Muscle of leg (tissue), 16 donors: ENCODE results near the gene FLT3. TPM values are rescaled to one million over a fixed set of nuclear protein-coding genes. Genes with fewer than 3 reads are reported as not detected.
"Not testable (repeated sequence)": the region's sequence is repeated elsewhere in the genome, so short reads cannot be mapped to it uniquely, and the experiment has no call there.

ENCODE experiments used
- DNase-seq: peaks from one replicate; pipeline ENCODE4 v3.0.0; 2013
- H3K27ac ChIP-seq: one replicate; pipeline ENCODE4 v1.5.1; 2013; ENCODE audit warnings: mild to moderate bottlenecking, low read length, control low read depth
- H3K27me3 ChIP-seq: one replicate; pipeline ENCODE4 v1.6.1; 2013; ENCODE audit warnings: low read length; ENCODE audit not compliant: control insufficient read depth, insufficient read depth
- H3K36me3 ChIP-seq: one replicate; pipeline ENCODE4 v1.6.1; 2013; ENCODE audit warnings: low read length; ENCODE audit not compliant: control insufficient read depth, insufficient read depth
- H3K4me1 ChIP-seq: one replicate; pipeline ENCODE4 v1.6.1; 2013; ENCODE audit warnings: low read length; ENCODE audit not compliant: control insufficient read depth, insufficient read depth
- H3K4me3 ChIP-seq: one replicate; pipeline ENCODE4 v1.5.1; 2013; ENCODE audit warnings: low read length, control low read depth
- H3K9me3 ChIP-seq: replicated peaks from 2 replicates; pipeline ENCODE4 v1.6.1; 2013; ENCODE audit warnings: low read depth, low read length; ENCODE audit not compliant: control insufficient read depth
- WGBS: methylation state at CpG from one replicate; pipeline ENCODE4 v1.1.5; 2013; ENCODE audit warnings: missing lambda C conversion rate; ENCODE audit not compliant: insufficient coverage; 5-methylcytosine and 5-hydroxymethylcytosine counted together
- long read RNA-seq, 11 donors: transcript quantifications; one replicate each; lab custom pipeline, GENCODE V29; 2026
- polyA plus RNA-seq, 8 donors: library from polyadenylated mRNA; unstranded; fragments of 120-200 nt; gene quantifications; one replicate each; pipeline versions ENCODE4 v1.2.1 to v1.2.3, GENCODE V29; 2013; ENCODE audit warnings: inconsistent platforms in 1 of 8, low replicate concordance in 1 of 8; ENCODE audit not compliant: insufficient read length in 8 of 8, insufficient read depth in 1 of 8
- total RNA-seq: library from RNA; stranded (reverse); fragments of 120-200 nt; gene quantifications from one replicate; pipeline ENCODE4 v1.2.4, GENCODE V29; 2013

Gene FLT3
- total RNA-seq (0.18 TPM), polyA plus RNA-seq (under 1 TPM; 0.08 to 0.32 (median 0.15) TPM)
- long read RNA-seq, donor 1, result 0 reads
- long read RNA-seq, donor 2, result 0 reads
- long read RNA-seq, donor 3, result 0 reads
- long read RNA-seq, donor 4, result 0 reads
- long read RNA-seq, donor 5, result 0 reads
- long read RNA-seq, donor 6, result 0 reads
- long read RNA-seq, donor 7, result 0 reads
- long read RNA-seq, donor 8, result 0 reads
- long read RNA-seq, donor 9, result 0 reads
- long read RNA-seq, donor 10, result 0 reads
- long read RNA-seq, donor 11, result 0 reads

GRCh38 chr13:28100150-28101121 lies at the start of gene FLT3:
TSS of gene FLT3 (minus strand) at chr13:28100576. CDS start at chr13:28100510, 66 bp downstream.
- under 1% methylated on average over 102 of the region's 106 CpGs for WGBS
- DNase-seq, result peak; percentile 30

GRCh38 chr13:28147495-28147894 lies 47.1 kb upstream of the FLT3 start:
- Histone ChIP-seq H3K9me3 (no peaks in the 10 kb centered on the region), H3K27me3 (no peaks in the 10 kb centered on the region)
- WGBS, result no CpG with 5 or more reads among the region's 1 CpG

More at GRCh38 chr13:28100150-28101121, at the start of gene FLT3:
- peaks cover 5% of the 10 kb centered on the region for H3K4me1 ChIP-seq
- peak within 1 kb of the TSS; percentile 28 for H3K4me3 ChIP-seq
- peaks cover 51% of the 10 kb centered on the region for H3K27me3 ChIP-seq
- no peak within 1 kb of the TSS for H3K27ac ChIP-seq
- no peaks in the 10 kb centered on the region for H3K36me3 ChIP-seq
- H3K9me3 ChIP-seq, result peaks cover 5% of the 10 kb centered on the region

DNA sequence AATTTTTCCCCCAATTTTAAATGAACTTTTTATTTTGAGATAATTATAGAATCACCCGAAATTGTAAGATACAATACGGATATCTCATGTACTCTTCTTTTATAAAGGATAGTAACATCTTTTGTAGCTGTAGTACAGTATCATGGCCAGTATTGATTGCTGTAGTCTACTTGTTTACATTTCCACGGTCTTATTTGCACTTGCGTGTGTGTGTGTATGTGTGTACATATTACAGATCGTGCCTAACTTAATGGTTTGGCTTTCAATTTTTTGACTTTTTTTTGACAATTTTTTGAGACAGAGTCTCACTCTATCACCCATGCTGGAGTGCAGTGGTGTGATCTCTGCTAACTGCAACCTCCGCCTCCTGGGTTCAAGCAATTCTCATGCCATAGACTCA lies 44.7 kb upstream of the FLT3 start:
- Histone ChIP-seq H3K4me1 (no peaks in the 10 kb centered on the region), H3K27me3 (no peaks in the 10 kb centered on the region), H3K9me3 (no peaks in the 10 kb centered on the region), H3K27ac (no peak overlapping the region), H3K4me3 (no peak overlapping the region), H3K36me3 (peaks cover 3% of the 10 kb centered on the region)
- DNase-seq, result no peak
- WGBS, result 100% methylated on average over 1 of the region's 6 CpGs

More at GRCh38 chr13:28147495-28147894, 47.1 kb upstream of the FLT3 start:
- Histone ChIP-seq H3K36me3 (peaks cover 3% of the 10 kb centered on the region), H3K27ac (no peak overlapping the region), H3K4me1 (no peaks in the 10 kb centered on the region), H3K4me3 (no peak overlapping the region)
- DNase-seq, result no peak

DNA sequence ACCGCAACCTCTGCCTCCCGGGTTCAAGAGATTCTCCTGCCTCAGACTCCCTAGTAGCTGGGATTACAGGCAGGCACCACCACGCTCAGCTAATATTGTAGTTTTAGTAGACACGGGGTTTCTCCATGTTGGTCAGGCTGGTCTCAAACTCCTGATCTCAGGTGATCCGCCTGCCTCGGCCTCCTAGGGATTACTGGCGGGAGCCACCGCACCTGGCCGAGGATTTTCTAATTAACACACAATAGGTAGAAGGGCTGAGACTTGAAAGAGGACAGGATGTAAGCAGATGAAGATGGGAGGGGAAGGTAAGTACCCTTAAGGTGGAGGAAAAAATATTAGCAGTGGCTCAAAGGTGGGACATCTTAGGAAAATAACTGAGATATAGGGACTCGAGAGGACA lies 41.2 kb upstream of the FLT3 start:
- no CpG with 5 or more reads among the region's 10 CpGs for WGBS
- not testable (repeated sequence) for H3K4me1 ChIP-seq

DNA sequence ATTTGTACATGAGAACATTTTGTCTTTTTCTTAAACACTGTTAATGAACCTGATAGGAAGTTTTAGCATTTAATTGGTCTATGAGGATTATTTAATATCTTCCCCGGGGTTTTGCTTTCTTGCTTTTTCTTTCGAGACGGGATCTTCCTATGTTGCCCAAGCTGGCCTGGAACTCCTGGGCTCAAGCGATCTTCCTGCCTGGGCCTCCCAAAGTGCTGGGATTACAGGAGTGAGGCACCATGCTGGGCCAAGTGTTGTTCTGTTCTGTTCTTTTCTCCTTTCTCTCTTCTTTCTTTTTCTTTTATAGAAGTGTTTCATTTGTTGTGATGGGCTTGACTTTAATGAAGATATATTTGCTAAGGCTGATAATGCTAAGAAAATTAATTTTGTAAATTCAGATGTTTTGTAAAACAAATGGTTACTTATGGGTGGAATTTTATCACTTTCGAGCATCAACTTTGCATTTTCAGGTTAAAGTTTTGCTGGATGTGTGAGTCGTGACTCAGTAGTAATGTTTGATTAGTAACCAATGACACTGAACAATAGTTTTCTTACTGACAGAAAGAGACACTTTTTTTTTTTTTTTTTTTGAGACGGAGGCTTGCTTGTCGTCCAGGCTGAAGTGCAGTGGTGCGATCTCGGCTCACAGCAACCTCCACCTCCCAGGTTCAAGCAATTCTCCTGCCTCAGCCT lies 40.2 kb upstream of the FLT3 start:
- no CpG with 5 or more reads among the region's 10 CpGs for WGBS
- H3K4me3 ChIP-seq, result no peak overlapping the region

More for the DNA sequence above, 41.2 kb upstream of the FLT3 start:
- not testable (repeated sequence) for H3K36me3 ChIP-seq, H3K9me3 ChIP-seq, H3K27ac ChIP-seq, H3K27me3 ChIP-seq, H3K4me3 ChIP-seq, DNase-seq

DNA sequence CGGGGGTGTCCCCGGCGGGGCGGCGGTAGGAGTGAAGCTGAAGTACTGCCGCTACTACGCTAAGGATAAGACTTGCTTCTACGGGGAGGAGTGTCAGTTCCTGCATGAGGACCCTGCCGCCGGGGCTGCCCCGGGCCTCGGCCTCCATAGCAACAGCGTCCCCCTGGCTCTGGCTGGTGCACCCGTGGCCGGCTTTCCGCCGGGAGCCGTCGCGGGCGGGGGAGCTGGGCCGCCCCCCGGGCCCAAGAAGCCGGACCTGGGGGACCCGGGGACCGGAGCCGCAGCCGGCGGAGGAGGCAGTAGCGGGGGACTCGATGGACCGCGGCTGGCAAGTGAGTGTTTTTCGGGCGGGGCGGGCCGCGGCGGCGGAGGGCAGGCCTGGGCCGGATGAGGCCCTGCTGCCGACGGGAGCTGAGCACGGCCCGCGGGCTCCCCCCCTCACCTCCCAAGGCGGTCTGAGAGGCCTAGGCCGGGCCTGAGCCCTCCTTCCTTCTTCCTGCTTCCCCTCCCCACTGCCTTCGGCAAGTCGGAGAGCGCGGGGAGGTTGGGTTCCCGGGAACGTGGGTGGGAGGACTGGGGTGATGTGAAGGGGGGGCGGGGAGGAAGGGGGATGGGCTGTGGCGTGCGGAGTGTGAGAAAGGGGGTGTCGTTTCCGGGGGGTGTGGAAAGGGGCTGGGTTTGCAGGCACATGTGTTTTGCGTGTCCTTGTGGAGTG lies 38.5 kb upstream of the FLT3 start:
- no peaks in the 10 kb centered on the region for H3K27me3 ChIP-seq
- peak overlapping the region; percentile 53 for H3K4me3 ChIP-seq
- no peaks in the 10 kb centered on the region for H3K9me3 ChIP-seq
- peak; percentile 97 for DNase-seq
- peak overlapping the region; percentile 93 for H3K27ac ChIP-seq
- no peaks in the 10 kb centered on the region for H3K36me3 ChIP-seq
- WGBS, result under 1% methylated on average over 46 of the region's 60 CpGs
- H3K4me1 ChIP-seq, result no peaks in the 10 kb centered on the region

More for the DNA sequence above, 40.2 kb upstream of the FLT3 start:
- no peaks in the 10 kb centered on the region for H3K27me3 ChIP-seq
- no peak overlapping the region for H3K27ac ChIP-seq
- no peaks in the 10 kb centered on the region for H3K9me3 ChIP-seq
- DNase-seq, result no peak
- H3K36me3 ChIP-seq, result no peaks in the 10 kb centered on the region
- no peaks in the 10 kb centered on the region for H3K4me1 ChIP-seq

- H3K4me3 ChIP-seq, result peak within 1 kb of the TSS; percentile 53
- H3K36me3 ChIP-seq, result no peaks in the 10 kb centered on the region
- H3K4me1 ChIP-seq, result no peaks in the 10 kb centered on the region
- H3K27me3 ChIP-seq, result no peaks in the 10 kb centered on the region
- no peaks in the 10 kb centered on the region for H3K9me3 ChIP-seq
- peak within 1 kb of the TSS; percentile 93 for H3K27ac ChIP-seq
- under 1% methylated on average over 32 of the region's 84 CpGs for WGBS
- peak; percentile 97 for DNase-seq
Measured at GRCh38 chr13:28138012-28138755, 37.8 kb upstream of the FLT3 start, which contains the start of gene PAN3. TSS of gene PAN3 (plus strand) at chr13:28138545. CDS start at chr13:28138658, 113 bp downstream.

- Histone ChIP-seq H3K36me3 (no peaks in the 10 kb centered on the region), H3K4me3 (peak overlapping the region; percentile 53), H3K27me3 (no peaks in the 10 kb centered on the region), H3K4me1 (no peaks in the 10 kb centered on the region), H3K27ac (peak overlapping the region; percentile 93), H3K9me3 (no peaks in the 10 kb centered on the region)
- no CpG with 5 or more reads among the region's 11 CpGs for WGBS
- DNase-seq, result peak; percentile 72
Measured at GRCh38 chr13:28137596-28137995, 37.2 kb upstream of the FLT3 start.

DNA sequence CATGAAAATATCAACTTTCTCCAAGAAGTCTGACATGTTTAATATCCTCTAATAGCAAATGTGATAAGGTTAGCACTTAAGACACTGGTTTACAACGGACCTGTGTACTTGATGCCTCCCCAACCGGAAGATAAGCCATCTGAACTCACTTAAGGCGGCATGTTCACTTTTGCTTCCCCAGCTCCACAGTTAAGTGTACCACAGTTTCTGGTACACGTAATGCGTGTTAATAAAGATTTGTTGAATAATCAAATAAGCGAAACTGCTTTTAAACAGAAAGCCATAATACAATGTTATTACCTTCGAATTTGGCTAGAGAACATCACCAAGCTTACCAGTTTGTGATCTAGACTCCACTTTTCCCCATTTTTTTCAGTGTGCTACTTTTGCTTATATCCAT lies 36.5 kb upstream of the FLT3 start:
- Histone ChIP-seq H3K36me3 (no peaks in the 10 kb centered on the region), H3K27me3 (no peaks in the 10 kb centered on the region), H3K9me3 (no peaks in the 10 kb centered on the region), H3K4me3 (no peak overlapping the region), H3K4me1 (no peaks in the 10 kb centered on the region), H3K27ac (no peak overlapping the region)
- 94% methylated on average over 2 of the region's 7 CpGs for WGBS
- DNase-seq, result peak; percentile 11
